Keratinocyte (primary cell): ENCODE measurements around the gene TMEM187. TPM values are rescaled to one million over a fixed set of nuclear protein-coding genes. Genes with fewer than 3 reads are reported as not detected.

Experiments
- DNase-seq: peaks from one replicate; pipeline ENCODE4 v3.0.0-alpha.2; 2011; ENCODE audit warnings: low read depth, missing footprints, low spot score
- FAIRE-seq: peaks from 2 replicates; lab custom pipeline; 2011; peaks lifted over from hg19 to GRCh38; lab: Jason Lieb, UNC
- H2AFZ ChIP-seq: 2 replicates; pipeline ENCODE4 v1.6.0; 2012; ENCODE audit warnings: low read length, control low read depth, inconsistent platforms; ENCODE audit not compliant: control insufficient read depth
- H3K27ac ChIP-seq: 2 replicates; pipeline ENCODE4 v1.5.1; 2011; ENCODE audit warnings: low read length; ENCODE audit not compliant: control insufficient read depth, insufficient read depth
- H3K27me3 ChIP-seq: 3 replicates; pipeline ENCODE4 v1.6.0; 2011; ENCODE audit warnings: low read length; ENCODE audit not compliant: control insufficient read depth, insufficient read depth; ENCODE audit errors: extremely low read depth
- H3K36me3 ChIP-seq, 2 experiments: 2 replicates in 1 of 2; 3 replicates in 1 of 2; pipeline ENCODE4 v1.5.1; 2011; ENCODE audit warnings: low read length in 2 of 2, mild to moderate bottlenecking in 1 of 2; ENCODE audit not compliant: control insufficient read depth in 2 of 2, insufficient read depth in 2 of 2; ENCODE audit errors: extremely low read depth in 1 of 2
- H3K4me1 ChIP-seq: 3 replicates; pipeline ENCODE4 v1.5.1; 2011; ENCODE audit warnings: low read length; ENCODE audit not compliant: control insufficient read depth, insufficient read depth; ENCODE audit errors: extremely low read depth
- H3K4me2 ChIP-seq: 3 replicates; pipeline ENCODE4 v1.6.0; 2011; ENCODE audit warnings: low read depth, low read length; ENCODE audit not compliant: control insufficient read depth, insufficient read depth; ENCODE audit errors: extremely low read depth
- H3K4me3 ChIP-seq, 3 experiments: fragments of 200-600 bp in 1 of 3; sonication (generic) in 1 of 3; 2 replicates in 2 of 3; 3 replicates in 1 of 3; pipeline ENCODE4 v1.5.1; 2011 to 2016; ENCODE audit warnings: low read length in 3 of 3, mild to moderate bottlenecking in 3 of 3, control low read depth in 2 of 3, inconsistent platforms in 1 of 3, low read depth in 1 of 3, mixed read lengths in 1 of 3, mixed run types in 1 of 3, moderate library complexity in 1 of 3; ENCODE audit not compliant: control insufficient read depth in 2 of 3, insufficient read depth in 2 of 3; ENCODE audit errors: extremely low read depth in 1 of 3
- H3K79me2 ChIP-seq: 2 replicates; pipeline ENCODE4 v1.6.0; 2012; ENCODE audit warnings: low read length; ENCODE audit not compliant: control insufficient read depth, insufficient read depth
- H3K9ac ChIP-seq: 3 replicates; pipeline ENCODE4 v1.6.0; 2011; ENCODE audit warnings: low read length; ENCODE audit not compliant: control insufficient read depth, insufficient read depth; ENCODE audit errors: extremely low read depth
- H3K9me1 ChIP-seq: 3 replicates; pipeline ENCODE4 v1.6.0; 2011; ENCODE audit warnings: low read length; ENCODE audit not compliant: control insufficient read depth, insufficient read depth; ENCODE audit errors: extremely low read depth
- H3K9me3 ChIP-seq: 2 replicates; pipeline ENCODE4 v1.5.1; 2012; ENCODE audit warnings: low read depth, low read length; ENCODE audit not compliant: control insufficient read depth
- H4K20me1 ChIP-seq: 3 replicates; pipeline ENCODE4 v1.6.0; 2011; ENCODE audit warnings: low read length; ENCODE audit not compliant: control insufficient read depth, insufficient read depth; ENCODE audit errors: extremely low read depth
- EZH2 ChIP-seq: IDR thresholded peaks from one replicate; pipeline ENCODE4 v1.6.1; 2012; ENCODE audit warnings: inconsistent platforms, mild to moderate bottlenecking, low read length, moderate library complexity
- dilution Hi-C: fragments of 300-500 bp; cut with MboI; formaldehyde crosslinking; loops from one replicate; pipeline ENCODE4 v1.7.0; 2020; ENCODE audit warnings: low sequenced_read_pairs; ENCODE audit not compliant: extremely low pct_ligation_motif_present
- polyA plus RNA-seq, 5 experiments: library from polyadenylated mRNA; depleted of rRNA in 3 of 5; stranded (reverse) in 3 of 5; stranded (forward) in 1 of 5; unstranded in 1 of 5; fragments of >200 nt; gene quantifications; 1 replicate in 1 of 5; 2 replicates in 3 of 5; 3 replicates in 1 of 5; pipeline versions ENCODE4 v1.2.1 to v1.2.3, GENCODE V29; 2011 to 2012; ENCODE audit warnings: missing spikeins in 2 of 5, low read depth in 1 of 5, low replicate concordance in 1 of 5
- TF ChIP-seq, protein P1 (sequence below), 3 experiments: IDR thresholded peaks in 1 of 3; conservative IDR thresholded peaks in 1 of 3; optimal IDR thresholded peaks in 1 of 3; 2 replicates in 2 of 3; 3 replicates in 1 of 3; pipeline versions ENCODE3 to v1.5.1; 2011; ENCODE audit warnings: low read length in 3 of 3, mild to moderate bottlenecking in 3 of 3, moderate library complexity in 2 of 3, control low read depth in 1 of 3, inconsistent platforms in 1 of 3; ENCODE audit not compliant: insufficient read depth in 2 of 3; ENCODE audit errors: extremely low read depth in 1 of 3

Gene TMEM187
- polyA plus RNA-seq, 1 donor (not counting 4 experiments of a cell fraction or from before 2014, with no cell fraction given) = 6.6 TPM

DNA sequence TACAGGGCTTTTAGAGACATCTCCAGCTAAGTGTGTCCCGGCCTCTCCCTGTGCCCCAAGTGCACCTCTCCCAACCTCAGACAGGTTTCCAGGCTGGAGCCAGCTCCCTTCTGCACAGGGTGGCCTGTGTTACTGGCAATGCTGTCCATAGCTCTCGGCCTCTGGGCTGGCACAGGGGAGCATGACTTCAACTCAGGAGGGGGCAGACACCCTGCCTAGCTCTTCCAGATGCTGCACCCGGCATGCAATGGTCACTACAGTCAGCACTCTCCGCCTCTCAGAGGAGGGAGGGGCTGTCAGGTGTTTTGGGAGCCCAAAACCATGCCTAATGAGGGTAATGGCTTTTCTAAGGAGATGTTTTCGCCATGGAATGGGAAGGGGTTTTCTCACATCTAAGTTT lies 49.6 kb downstream of the TMEM187 start:
- H2AFZ ChIP-seq = no peak overlapping the region
- peaks cover 24% of the 10 kb centered on the region for H3K4me1 ChIP-seq
- peaks cover 0 to 2% of the 10 kb centered on the region in 2 experiments for H3K36me3 ChIP-seq
- FAIRE-seq = no peak
- H3K79me2 ChIP-seq = peaks cover 19% of the 10 kb centered on the region
- H3K4me2 ChIP-seq = no peak overlapping the region
- no peak overlapping the region for H3K9ac ChIP-seq
- no peak for DNase-seq
- no peaks in the 10 kb centered on the region for H4K20me1 ChIP-seq
- no peaks in the 10 kb centered on the region for H3K9me1 ChIP-seq
- no peak overlapping the region for H3K27ac ChIP-seq
- no peak for TF ChIP-seq EZH2
- TF ChIP-seq, protein P1, sequence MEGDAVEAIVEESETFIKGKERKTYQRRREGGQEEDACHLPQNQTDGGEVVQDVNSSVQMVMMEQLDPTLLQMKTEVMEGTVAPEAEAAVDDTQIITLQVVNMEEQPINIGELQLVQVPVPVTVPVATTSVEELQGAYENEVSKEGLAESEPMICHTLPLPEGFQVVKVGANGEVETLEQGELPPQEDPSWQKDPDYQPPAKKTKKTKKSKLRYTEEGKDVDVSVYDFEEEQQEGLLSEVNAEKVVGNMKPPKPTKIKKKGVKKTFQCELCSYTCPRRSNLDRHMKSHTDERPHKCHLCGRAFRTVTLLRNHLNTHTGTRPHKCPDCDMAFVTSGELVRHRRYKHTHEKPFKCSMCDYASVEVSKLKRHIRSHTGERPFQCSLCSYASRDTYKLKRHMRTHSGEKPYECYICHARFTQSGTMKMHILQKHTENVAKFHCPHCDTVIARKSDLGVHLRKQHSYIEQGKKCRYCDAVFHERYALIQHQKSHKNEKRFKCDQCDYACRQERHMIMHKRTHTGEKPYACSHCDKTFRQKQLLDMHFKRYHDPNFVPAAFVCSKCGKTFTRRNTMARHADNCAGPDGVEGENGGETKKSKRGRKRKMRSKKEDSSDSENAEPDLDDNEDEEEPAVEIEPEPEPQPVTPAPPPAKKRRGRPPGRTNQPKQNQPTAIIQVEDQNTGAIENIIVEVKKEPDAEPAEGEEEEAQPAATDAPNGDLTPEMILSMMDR (optimal IDR thresholded peaks at IDR 0.05 in 1 of 3, IDR thresholded peaks at IDR 0.05 in 1 of 3, conservative IDR thresholded peaks at IDR 0.05 in 1 of 3; ENCODE audit: extremely low read depth in 1 of 3, insufficient read depth in 2 of 3, low read length in 3 of 3) = no peak
- no peak overlapping the region for H3K4me3 ChIP-seq
- H3K9me3 ChIP-seq = no peaks in the 10 kb centered on the region
- dilution Hi-C loops = no loop called here
- H3K27me3 ChIP-seq = no peaks in the 10 kb centered on the region

- no peaks in the 10 kb centered on the region for H3K9me3 ChIP-seq
- H3K27ac ChIP-seq = no peak overlapping the region
- FAIRE-seq (no peak), DNase-seq (no peak)
- no peak overlapping the region for H3K4me2 ChIP-seq
- H3K9ac ChIP-seq = no peak overlapping the region
- H3K27me3 ChIP-seq = no peaks in the 10 kb centered on the region
- no peaks in the 10 kb centered on the region for H3K9me1 ChIP-seq
- H3K4me1 ChIP-seq = peaks cover 24% of the 10 kb centered on the region
- H3K79me2 ChIP-seq = peaks cover 10% of the 10 kb centered on the region
- H4K20me1 ChIP-seq = no peaks in the 10 kb centered on the region
- H3K36me3 ChIP-seq = peaks cover 0 to 2% of the 10 kb centered on the region in 2 experiments
- no peak overlapping the region for H2AFZ ChIP-seq
- dilution Hi-C loops = no loop called here
- H3K4me3 ChIP-seq = no peak overlapping the region
- TF ChIP-seq EZH2 = no peak
- TF ChIP-seq, protein P1 (optimal IDR thresholded peaks at IDR 0.05 in 1 of 3, IDR thresholded peaks at IDR 0.05 in 1 of 3, conservative IDR thresholded peaks at IDR 0.05 in 1 of 3; ENCODE audit: extremely low read depth in 1 of 3, insufficient read depth in 2 of 3, low read length in 3 of 3) = no peak
Observed at GRCh38 chrX:154023276-154024000, 50.9 kb downstream of the TMEM187 start.
